ENCODE measurements around the gene MRPL22.

DNA sequence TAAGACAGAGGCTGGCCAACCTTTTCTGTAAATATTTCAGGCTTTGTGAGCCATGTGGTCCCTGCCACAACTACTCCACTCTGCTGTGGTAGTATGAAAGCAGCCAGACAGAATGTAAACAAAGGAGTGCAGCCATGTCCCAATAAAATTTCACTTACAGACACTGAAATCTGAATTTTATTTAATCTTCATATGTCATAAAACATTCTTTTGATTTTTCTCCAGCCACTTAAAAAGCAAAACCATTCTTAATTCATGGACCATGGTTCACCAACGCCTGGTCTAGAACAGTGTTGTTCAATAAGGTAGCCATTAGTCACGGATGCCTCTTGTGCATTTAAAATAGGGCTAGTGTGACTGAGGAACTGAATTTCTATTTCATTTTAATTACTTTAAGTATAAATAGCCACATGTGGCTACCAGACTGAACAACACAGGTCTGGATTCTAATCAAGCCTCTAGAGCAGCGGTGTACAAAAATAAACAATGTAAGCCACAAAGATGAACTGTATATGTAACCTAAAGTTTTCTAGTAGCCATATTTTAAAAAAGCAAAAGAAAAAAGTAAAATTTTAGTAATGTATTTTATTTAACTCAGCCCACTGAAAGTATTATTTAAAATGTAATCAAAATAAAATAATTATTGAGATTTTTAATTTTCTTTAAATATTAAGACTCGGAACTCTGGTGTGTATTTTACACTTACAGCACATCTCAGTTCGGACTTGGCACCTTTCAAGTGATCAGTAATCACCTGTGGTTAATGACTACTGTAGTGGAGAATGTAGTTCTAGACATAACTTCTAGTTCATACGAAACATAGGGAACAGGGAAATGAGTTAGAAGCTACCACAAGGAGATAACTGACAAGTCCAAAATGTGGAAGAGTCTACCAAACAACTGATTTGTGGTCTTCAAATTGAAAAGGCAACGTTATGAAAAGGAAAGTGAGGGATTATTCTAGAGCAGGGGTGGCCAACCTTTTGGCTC lies 17.1 kb upstream of the MRPL22 start:
- TF ChIP-seq POLR2A (IDR thresholded peaks at IDR 0.05) = no peak
- TF ChIP-seq, protein P1, sequence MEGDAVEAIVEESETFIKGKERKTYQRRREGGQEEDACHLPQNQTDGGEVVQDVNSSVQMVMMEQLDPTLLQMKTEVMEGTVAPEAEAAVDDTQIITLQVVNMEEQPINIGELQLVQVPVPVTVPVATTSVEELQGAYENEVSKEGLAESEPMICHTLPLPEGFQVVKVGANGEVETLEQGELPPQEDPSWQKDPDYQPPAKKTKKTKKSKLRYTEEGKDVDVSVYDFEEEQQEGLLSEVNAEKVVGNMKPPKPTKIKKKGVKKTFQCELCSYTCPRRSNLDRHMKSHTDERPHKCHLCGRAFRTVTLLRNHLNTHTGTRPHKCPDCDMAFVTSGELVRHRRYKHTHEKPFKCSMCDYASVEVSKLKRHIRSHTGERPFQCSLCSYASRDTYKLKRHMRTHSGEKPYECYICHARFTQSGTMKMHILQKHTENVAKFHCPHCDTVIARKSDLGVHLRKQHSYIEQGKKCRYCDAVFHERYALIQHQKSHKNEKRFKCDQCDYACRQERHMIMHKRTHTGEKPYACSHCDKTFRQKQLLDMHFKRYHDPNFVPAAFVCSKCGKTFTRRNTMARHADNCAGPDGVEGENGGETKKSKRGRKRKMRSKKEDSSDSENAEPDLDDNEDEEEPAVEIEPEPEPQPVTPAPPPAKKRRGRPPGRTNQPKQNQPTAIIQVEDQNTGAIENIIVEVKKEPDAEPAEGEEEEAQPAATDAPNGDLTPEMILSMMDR (IDR thresholded peaks at IDR 0.05) = no peak
